Esophagus (tissue), 2 donors: Measurements from ENCODE around the gene TFF2. TPM values are rescaled to one million over a fixed set of nuclear protein-coding genes. Genes with fewer than 3 reads are reported as not detected.

ENCODE experiments used
- H3K27ac ChIP-seq, 2 donors: one replicate each; pipeline ENCODE4 v1.5.1; 2013; ENCODE audit warnings: low read depth in 2 of 2, mild to moderate bottlenecking in 2 of 2, inconsistent platforms in 1 of 2, low read length in 1 of 2, moderate library complexity in 1 of 2
- H3K27me3 ChIP-seq, 2 donors: one replicate each; pipeline ENCODE4 v1.6.1; 2013; ENCODE audit warnings: low read length in 2 of 2, control low read depth in 1 of 2, mild to moderate bottlenecking in 1 of 2; ENCODE audit not compliant: insufficient read depth in 2 of 2, control insufficient read depth in 1 of 2
- H3K36me3 ChIP-seq, 2 donors: one replicate each; pipeline ENCODE4 v1.6.1; 2013; ENCODE audit warnings: low read length in 1 of 2; ENCODE audit not compliant: control insufficient read depth in 2 of 2, insufficient read depth in 2 of 2
- H3K4me1 ChIP-seq, 2 donors: one replicate each; pipeline ENCODE4 v1.6.1; 2013; ENCODE audit warnings: low read length in 1 of 2; ENCODE audit not compliant: control insufficient read depth in 2 of 2, insufficient read depth in 2 of 2
- H3K4me3 ChIP-seq, 2 donors: one replicate each; pipeline ENCODE4 v1.5.1; 2013; ENCODE audit warnings: low read length in 2 of 2, mild to moderate bottlenecking in 2 of 2, low read depth in 1 of 2, moderate library complexity in 1 of 2
- H3K9me3 ChIP-seq, 2 donors: one replicate each; pipeline ENCODE4 v1.6.1; 2013; ENCODE audit warnings: mild to moderate bottlenecking in 2 of 2, low read depth in 1 of 2, low read length in 1 of 2, moderate library complexity in 1 of 2; ENCODE audit not compliant: control insufficient read depth in 2 of 2, insufficient read depth in 1 of 2
- WGBS, 2 donors: extraction: QIAGEN DNeasy Blood & Tissue Kit; methylation state at CpG; one replicate each; pipeline ENCODE4 v1.1.7; 2013; 5-methylcytosine and 5-hydroxymethylcytosine counted together
- polyA plus RNA-seq, 2 donors: library from polyadenylated mRNA; stranded (reverse); fragments of 200-250 nt; gene quantifications; one replicate each; pipeline ENCODE4 v1.2.3, GENCODE V29; 2013
- donor health status: healthy with polysubstance abuse.
- donor health status: Bipolar disorder and iron deficiency.

Gene TFF2
- polyA plus RNA-seq, 2 donors: 0.13 to 2.3 TPM

GRCh38 chr21:42350318-42350910 is 380 bp downstream of the TFF2 start:
- 71 to 80% methylated on average over 11 of the region's 11 CpGs for WGBS, 2 donors
- H3K36me3 ChIP-seq: no peaks in the 10 kb centered on the region
- no peak overlapping the region for H3K4me3 ChIP-seq
- peaks cover 0 to 6% of the 10 kb centered on the region in 2 donors for H3K9me3 ChIP-seq
- H3K27me3 ChIP-seq: peaks cover 0 to 2% of the 10 kb centered on the region in 2 donors
- no peak overlapping the region for H3K27ac ChIP-seq
- no peaks in the 10 kb centered on the region for H3K4me1 ChIP-seq

GRCh38 chr21:42349420-42350317 is 1.1 kb downstream of the TFF2 start:
- H3K4me3 ChIP-seq: no peak overlapping the region
- no peak overlapping the region for H3K27ac ChIP-seq
- H3K9me3 ChIP-seq: peaks cover 0 to 6% of the 10 kb centered on the region in 2 donors
- peaks cover 0 to 2% of the 10 kb centered on the region in 2 donors for H3K27me3 ChIP-seq
- H3K36me3 ChIP-seq: no peaks in the 10 kb centered on the region
- no peaks in the 10 kb centered on the region for H3K4me1 ChIP-seq
- WGBS, 2 donors: 83 to 84% methylated on average over 14 of the region's 14 CpGs

- H3K27me3 ChIP-seq: no peaks in the 10 kb centered on the region
Measured at GRCh38 chr21:42348762-42349161, 2.0 kb downstream of the TFF2 start.

GRCh38 chr21:42347601-42348327 is 3.0 kb downstream of the TFF2 start:
- no peak overlapping the region for H3K4me3 ChIP-seq
- H3K27me3 ChIP-seq: no peaks in the 10 kb centered on the region
- peaks cover 0 to 2% of the 10 kb centered on the region in 2 donors for H3K9me3 ChIP-seq
- no peaks in the 10 kb centered on the region for H3K36me3 ChIP-seq
- H3K4me1 ChIP-seq: no peaks in the 10 kb centered on the region
- H3K27ac ChIP-seq: no peak overlapping the region
- 90% methylated on average over 30 of the region's 30 CpGs for WGBS, 2 donors

More at GRCh38 chr21:42348762-42349161, 2.0 kb downstream of the TFF2 start:
- Histone ChIP-seq H3K27ac (no peak overlapping the region), H3K9me3 (peaks cover 0 to 6% of the 10 kb centered on the region in 2 donors), H3K4me3 (no peak overlapping the region), H3K36me3 (no peaks in the 10 kb centered on the region), H3K4me1 (no peaks in the 10 kb centered on the region)
- WGBS, 2 donors: 95 to 97% methylated on average over 2 of the region's 2 CpGs

- Histone ChIP-seq H3K27ac (no peak overlapping the region), H3K4me3 (no peak overlapping the region)
- WGBS, 2 donors: 88 to 92% methylated on average over 30 of the region's 30 CpGs
Measured at GRCh38 chr21:42346866-42347600, 3.8 kb downstream of the TFF2 start.

GRCh38 chr21:42346441-42346840 is 4.4 kb downstream of the TFF2 start:
- 92 to 94% methylated on average over 9 of the region's 9 CpGs for WGBS, 2 donors
- Histone ChIP-seq H3K27me3 (no peaks in the 10 kb centered on the region), H3K4me1 (no peaks in the 10 kb centered on the region), H3K36me3 (no peaks in the 10 kb centered on the region), H3K4me3 (no peak overlapping the region), H3K9me3 (no peaks in the 10 kb centered on the region), H3K27ac (no peak overlapping the region)

More at GRCh38 chr21:42346866-42347600, 3.8 kb downstream of the TFF2 start:
- Histone ChIP-seq H3K27me3 (no peaks in the 10 kb centered on the region), H3K9me3 (no peaks in the 10 kb centered on the region), H3K36me3 (no peaks in the 10 kb centered on the region), H3K4me1 (no peaks in the 10 kb centered on the region)

- Histone ChIP-seq H3K27me3 (no peaks in the 10 kb centered on the region), H3K4me1 (no peaks in the 10 kb centered on the region)
Measured at GRCh38 chr21:42344631-42345030, 6.2 kb downstream of the TFF2 start.

GRCh38 chr21:42343963-42344510 is 6.8 kb downstream of the TFF2 start:
- H3K36me3 ChIP-seq: no peaks in the 10 kb centered on the region
- H3K9me3 ChIP-seq: no peaks in the 10 kb centered on the region
- WGBS, 2 donors: 83 to 90% methylated on average over 11 of the region's 11 CpGs

More at GRCh38 chr21:42344631-42345030, 6.2 kb downstream of the TFF2 start:
- Histone ChIP-seq H3K36me3 (no peaks in the 10 kb centered on the region), H3K4me3 (no peak overlapping the region), H3K9me3 (no peaks in the 10 kb centered on the region), H3K27ac (no peak overlapping the region)
- 80 to 82% methylated on average over 4 of the region's 4 CpGs for WGBS, 2 donors

GRCh38 chr21:42343556-42343955 is 7.2 kb downstream of the TFF2 start:
- Histone ChIP-seq H3K27ac (no peak overlapping the region), H3K9me3 (no peaks in the 10 kb centered on the region), H3K4me3 (no peak overlapping the region), H3K27me3 (no peaks in the 10 kb centered on the region), H3K4me1 (peaks cover under 1 to 2% of the 10 kb centered on the region in 2 donors), H3K36me3 (no peaks in the 10 kb centered on the region)
- whole genome bisulfite sequencing, 2 donors: 90 to 93% methylated on average over 6 of the region's 6 CpGs

More at GRCh38 chr21:42343963-42344510, 6.8 kb downstream of the TFF2 start:
- H3K27ac ChIP-seq: no peak overlapping the region
- no peak overlapping the region for H3K4me3 ChIP-seq
- H3K27me3 ChIP-seq: no peaks in the 10 kb centered on the region
- no peaks in the 10 kb centered on the region for H3K4me1 ChIP-seq
